IPS DF 4.7 (cell line): Measurements from ENCODE around the gene GDA.
A peak's percentile ranks its signal among the peaks of the same experiment; 100 is the strongest.
"Not testable (repeated sequence)": the region's sequence is repeated elsewhere in the genome, so short reads cannot be mapped to it uniquely, and the experiment has no call there.

Source experiments
- DNase-seq: peaks from one replicate; pipeline ENCODE4 v3.0.0-alpha.2; 2013; ENCODE audit warnings: low spot score; ENCODE audit errors: extremely low read depth

GDA gene

GRCh38 chr9:72274916-72275315 lies 125.7 kb downstream of the GDA start:
- no peak for DNase-seq

GRCh38 chr9:72276429-72276828 lies 127.2 kb downstream of the GDA start:
- DNase-seq = no peak

GRCh38 chr9:72278959-72279358 lies 129.7 kb downstream of the GDA start:
- no peak for DNase-seq

- peak; percentile 30 for DNase-seq
Observed at GRCh38 chr9:72280913-72281500, 131.8 kb downstream of the GDA start.

GRCh38 chr9:72289401-72289800 lies 140.2 kb downstream of the GDA start:
- DNase-seq = no peak

GRCh38 chr9:72290311-72290710 lies 141.1 kb downstream of the GDA start:
- DNase-seq = no peak

GRCh38 chr9:72291576-72291975 lies 142.3 kb downstream of the GDA start:
- not testable (repeated sequence) for DNase-seq

- DNase-seq = no peak
Observed at GRCh38 chr9:72292256-72292682, 143.0 kb downstream of the GDA start.

GRCh38 chr9:72292874-72293607 lies 143.8 kb downstream of the GDA start:
- DNase-seq = no peak

- no peak for DNase-seq
Observed at GRCh38 chr9:72294936-72295335, 145.7 kb downstream of the GDA start.

GRCh38 chr9:72297516-72297915 lies 148.3 kb downstream of the GDA start:
- DNase-seq = no peak

GRCh38 chr9:72299017-72299603 lies 149.9 kb downstream of the GDA start:
- DNase-seq = no peak

- no peak for DNase-seq
Observed at GRCh38 chr9:72300873-72301272, 151.6 kb downstream of the GDA start.
